Activated B cell treated with CpG ODN at 0.5 μM for 24 hours (primary cell): ENCODE measurements around the gene POT1. TPM values are rescaled to one million over a fixed set of nuclear protein-coding genes. Genes with fewer than 3 reads are reported as not detected.

Experiments used
- ATAC-seq: fragments of 200-7000 bp; cut with Tn5 transposase; one replicate; pipeline ENCODE4 v1.10.0; 2021; ENCODE audit warnings: low read depth, mild to moderate bottlenecking, moderate library complexity
- CTCF ChIA-PET: fragments of 350-600 bp; sonication (Branson Sonifier 250); formaldehyde crosslinking; loops from one replicate; lab custom pipeline; 2021; ENCODE audit warnings: antibody characterized with exemption; lab: Charles Lee
- POLR2A ChIA-PET: fragments of 350-600 bp; sonication (Branson Sonifier 250); formaldehyde crosslinking; loops from one replicate; lab custom pipeline; 2021; ENCODE audit warnings: antibody characterized with exemption; lab: Charles Lee
- DNase-seq: peaks from one replicate; pipeline ENCODE4 v3.0.0; 2022
- H3K27ac Mint-ChIP-seq: one replicate; pipeline ENCODE4 v1.8.0; 2020; ENCODE audit warnings: mixed read lengths
- H3K27me3 Mint-ChIP-seq: one replicate; pipeline ENCODE4 v1.8.0; 2021; ENCODE audit warnings: mixed read lengths
- H3K36me3 Mint-ChIP-seq: one replicate; pipeline ENCODE4 v1.8.0; 2021; ENCODE audit warnings: low read depth, mixed read lengths
- H3K4me1 Mint-ChIP-seq: one replicate; pipeline ENCODE4 v1.8.0; 2021; ENCODE audit warnings: mixed read lengths
- H3K4me3 Mint-ChIP-seq: one replicate; pipeline ENCODE4 v1.8.0; 2020; ENCODE audit warnings: mild to moderate bottlenecking, mixed read lengths
- H3K9me3 Mint-ChIP-seq: one replicate; pipeline ENCODE4 v1.8.0; 2020; ENCODE audit warnings: mixed read lengths
- CTCF ChIP-seq: fragments of 200-600 bp; IDR thresholded peaks from one replicate; pipeline ENCODE4 v1.8.0; 2022; ENCODE audit warnings: antibody characterized with exemption, mild to moderate bottlenecking
- intact Hi-C: fragments of 100-400 bp; cut with micrococcal nuclease; formaldehyde crosslinking; loops from one replicate; pipeline ENCODE4 v1.15.1; 2024
- total RNA-seq: library from RNA; stranded (reverse); gene quantifications from 2 replicates; pipeline ENCODE4 v1.2.3, GENCODE V29; 2022

Gene POT1
- total RNA-seq, 1 donor from 2014 or later: 26.8 TPM

GRCh38 chr7:124779620-124780019 lies 150.0 kb downstream of the POT1 start:
- Mint-ChIP-seq H3K4me3 (no peak overlapping the region), H3K27ac (no peak overlapping the region), H3K27me3 (no peaks in the 10 kb centered on the region), H3K36me3 (no peaks in the 10 kb centered on the region), H3K9me3 (no peaks in the 10 kb centered on the region), H3K4me1 (no peaks in the 10 kb centered on the region)
- ChIA-PET CTCF (no interaction called here), POLR2A (no interaction called here)
- DNase-seq (no peak), ATAC-seq (no peak)
- intact Hi-C loops: no loop called here
- no peak for TF ChIP-seq CTCF

- H3K4me3 Mint-ChIP-seq: no peak overlapping the region
- CTCF ChIA-PET: no interaction called here
Observed at GRCh38 chr7:124779194-124779593, 150.4 kb downstream of the POT1 start.

GRCh38 chr7:124777268-124777667 lies 152.4 kb downstream of the POT1 start:
- no peaks in the 10 kb centered on the region for H3K27me3 Mint-ChIP-seq
- intact Hi-C loops: no loop called here
- ATAC-seq (no peak), DNase-seq (no peak)
- no peaks in the 10 kb centered on the region for H3K4me1 Mint-ChIP-seq
- ChIA-PET CTCF (no interaction called here), POLR2A (no interaction called here)
- no peaks in the 10 kb centered on the region for H3K36me3 Mint-ChIP-seq
- TF ChIP-seq CTCF: no peak
- H3K9me3 Mint-ChIP-seq: no peaks in the 10 kb centered on the region
- H3K27ac Mint-ChIP-seq: no peak overlapping the region
- no peak overlapping the region for H3K4me3 Mint-ChIP-seq

More at GRCh38 chr7:124779194-124779593, 150.4 kb downstream of the POT1 start:
- H3K27ac Mint-ChIP-seq: no peak overlapping the region
- TF ChIP-seq CTCF: no peak
- H3K36me3 Mint-ChIP-seq: no peaks in the 10 kb centered on the region
- intact Hi-C loops: no loop called here
- POLR2A ChIA-PET: no interaction called here
- ATAC-seq (no peak), DNase-seq (no peak)
- H3K27me3 Mint-ChIP-seq: no peaks in the 10 kb centered on the region
- H3K4me1 Mint-ChIP-seq: no peaks in the 10 kb centered on the region
- H3K9me3 Mint-ChIP-seq: no peaks in the 10 kb centered on the region

GRCh38 chr7:124776153-124776552 lies 153.5 kb downstream of the POT1 start:
- ATAC-seq: no peak
- H3K36me3 Mint-ChIP-seq: no peaks in the 10 kb centered on the region
- H3K4me3 Mint-ChIP-seq: no peak overlapping the region
- DNase-seq: no peak
- no peak overlapping the region for H3K27ac Mint-ChIP-seq
- H3K4me1 Mint-ChIP-seq: no peaks in the 10 kb centered on the region
- intact Hi-C loops: no loop called here
- ChIA-PET CTCF (no interaction called here), POLR2A (no interaction called here)
- no peaks in the 10 kb centered on the region for H3K9me3 Mint-ChIP-seq
- no peak for TF ChIP-seq CTCF
- no peaks in the 10 kb centered on the region for H3K27me3 Mint-ChIP-seq

- ATAC-seq (no peak), DNase-seq (no peak)
- ChIA-PET CTCF (no interaction called here), POLR2A (interaction anchor here (0.7 kb wide), 1 partner anchor 21 kb away, joined by 4 read pairs; no protein-coding TSS in a partner anchor)
- Mint-ChIP-seq H3K27ac (no peak overlapping the region), H3K27me3 (no peaks in the 10 kb centered on the region), H3K36me3 (no peaks in the 10 kb centered on the region), H3K9me3 (no peaks in the 10 kb centered on the region), H3K4me3 (no peak overlapping the region), H3K4me1 (no peaks in the 10 kb centered on the region)
- intact Hi-C loops: no loop called here
- TF ChIP-seq CTCF: no peak
Observed at GRCh38 chr7:124775422-124775821, 154.2 kb downstream of the POT1 start.
